ENCODE results near the gene SLC17A5.
"Not testable (repeated sequence)": the region's sequence is repeated elsewhere in the genome, so short reads cannot be mapped to it uniquely, and the experiment has no call there.

SLC17A5 gene

DNA sequence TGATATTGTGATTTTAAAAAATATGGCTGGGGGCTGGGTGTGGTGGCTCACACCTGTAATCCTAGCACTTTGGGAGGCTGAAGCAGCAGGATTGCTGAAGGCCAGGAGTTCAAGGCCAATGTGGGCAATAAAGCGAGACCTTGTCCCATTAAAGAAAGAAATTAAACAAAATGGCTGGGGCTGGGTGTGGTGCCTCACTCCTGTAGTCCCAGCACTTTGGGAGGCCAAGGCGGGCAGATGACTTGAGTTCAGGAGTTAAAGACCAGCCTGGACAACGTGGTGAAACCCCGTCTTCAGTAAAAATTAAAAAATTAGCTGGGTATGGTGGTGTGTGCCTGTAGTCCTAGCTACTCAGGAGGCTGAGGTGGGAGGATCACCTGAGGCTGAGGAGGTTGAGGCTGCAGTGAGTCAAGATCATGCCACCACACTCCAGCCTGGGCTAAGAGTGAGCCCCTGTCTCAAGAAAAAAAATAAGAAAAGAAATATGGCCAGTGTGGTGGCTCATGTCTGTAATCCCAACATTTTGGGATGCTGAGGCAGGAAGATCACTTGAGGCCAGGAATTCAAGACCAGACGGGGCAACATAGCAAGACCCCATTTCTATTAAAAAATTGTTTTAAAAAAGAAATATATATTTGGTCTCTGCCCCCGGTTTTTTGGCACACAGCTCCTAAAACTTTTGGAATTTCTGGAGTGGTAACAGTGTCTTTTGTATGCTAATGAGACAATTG lies 39.8 kb downstream of the SLC17A5 start:
- no peak for DNase-seq

GRCh38 chr6:73612611-73613010 lies 41.2 kb downstream of the SLC17A5 start:
- DNase-seq, result no peak

GRCh38 chr6:73610444-73611275 lies 43.1 kb downstream of the SLC17A5 start:
- no peak for DNase-seq

- no peak for DNase-seq
These were observed 45.0 kb downstream of the SLC17A5 start for GRCh38 chr6:73608761-73609160.

GRCh38 chr6:73606428-73606827 lies 47.4 kb downstream of the SLC17A5 start:
- no peak for DNase-seq

DNA sequence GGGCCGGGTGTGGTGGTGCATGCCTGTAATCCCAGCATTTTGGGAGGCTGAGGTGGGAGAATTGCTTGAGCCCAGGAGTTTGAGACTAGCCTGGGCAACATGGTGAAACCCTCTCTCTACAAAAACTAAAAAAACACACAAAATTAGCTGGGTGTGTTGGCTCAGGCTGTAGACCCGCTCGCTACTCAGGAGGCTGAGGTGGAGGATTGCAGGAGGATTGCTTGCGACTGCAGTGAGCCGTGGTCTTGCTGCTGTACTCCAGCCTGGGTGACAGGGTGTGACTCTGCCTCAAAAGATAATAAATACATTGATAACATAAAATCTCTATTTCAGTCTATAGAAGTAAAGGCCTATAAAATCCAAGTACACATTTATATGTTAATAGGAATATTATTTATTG lies 49.3 kb downstream of the SLC17A5 start:
- DNase-seq, result no peak

GRCh38 chr6:73604020-73604419 lies 49.8 kb downstream of the SLC17A5 start:
- no peak for DNase-seq

- no peak for DNase-seq
These were observed 67.3 kb downstream of the SLC17A5 start for GRCh38 chr6:73586416-73586974.

DNA sequence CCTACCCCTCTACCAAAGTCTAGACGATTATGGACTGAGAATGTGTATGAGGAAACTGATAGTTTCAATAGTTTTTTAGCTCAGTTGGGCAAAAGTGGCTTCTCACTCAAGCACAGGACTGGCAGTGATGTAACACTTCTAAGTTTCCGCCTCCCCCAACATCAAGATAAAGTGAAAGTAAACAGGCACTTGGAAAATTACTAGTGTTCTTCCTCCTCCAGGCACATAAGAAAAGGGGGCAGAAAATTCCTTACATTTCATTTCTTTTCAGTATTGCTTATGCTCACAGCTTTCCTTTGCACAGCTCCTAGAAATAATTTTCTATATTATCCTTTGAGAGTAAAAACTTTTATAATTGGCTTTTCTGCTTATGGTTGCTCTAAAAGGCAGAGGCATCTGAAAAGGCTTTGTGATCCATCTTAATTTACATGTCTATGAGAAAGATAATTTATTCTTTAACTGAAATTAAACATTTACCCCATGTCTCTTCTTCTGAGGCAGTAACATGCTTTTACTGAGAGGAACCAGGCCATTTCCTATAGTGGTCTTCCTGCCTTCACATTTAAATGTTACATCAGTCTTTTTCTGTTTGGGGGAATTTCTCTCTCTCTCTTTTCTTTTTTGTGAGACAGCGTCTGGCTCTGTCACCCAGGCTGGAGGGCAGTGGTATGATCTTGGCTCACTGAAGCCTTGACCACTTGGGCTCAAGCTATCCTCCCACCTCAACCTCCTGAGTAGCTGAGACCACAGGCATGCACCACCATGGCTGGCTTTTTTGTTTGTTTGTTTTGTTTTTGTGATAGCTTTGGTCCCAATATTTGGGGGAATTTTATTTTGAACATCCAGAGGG lies 68.0 kb downstream of the SLC17A5 start:
- DNase-seq, result no peak

DNA sequence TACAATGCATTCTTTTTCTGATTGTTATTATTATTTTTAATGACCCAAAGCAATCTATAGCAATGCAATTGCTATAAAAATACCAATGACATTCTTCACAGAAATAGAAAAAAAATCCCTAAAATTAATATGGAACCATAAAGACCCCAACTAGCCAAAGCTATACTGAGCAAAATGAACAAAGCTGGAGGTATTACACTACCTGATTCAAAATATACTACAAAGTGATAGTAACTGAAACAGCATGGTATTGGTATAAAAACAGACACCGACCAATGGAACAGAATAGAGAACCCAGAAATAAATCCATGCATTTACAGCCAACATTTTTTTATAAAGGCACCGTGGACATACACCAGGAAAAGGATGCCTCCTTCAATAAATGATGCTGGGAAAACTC lies 72.5 kb downstream of the SLC17A5 start:
- DNase-seq, result no peak

DNA sequence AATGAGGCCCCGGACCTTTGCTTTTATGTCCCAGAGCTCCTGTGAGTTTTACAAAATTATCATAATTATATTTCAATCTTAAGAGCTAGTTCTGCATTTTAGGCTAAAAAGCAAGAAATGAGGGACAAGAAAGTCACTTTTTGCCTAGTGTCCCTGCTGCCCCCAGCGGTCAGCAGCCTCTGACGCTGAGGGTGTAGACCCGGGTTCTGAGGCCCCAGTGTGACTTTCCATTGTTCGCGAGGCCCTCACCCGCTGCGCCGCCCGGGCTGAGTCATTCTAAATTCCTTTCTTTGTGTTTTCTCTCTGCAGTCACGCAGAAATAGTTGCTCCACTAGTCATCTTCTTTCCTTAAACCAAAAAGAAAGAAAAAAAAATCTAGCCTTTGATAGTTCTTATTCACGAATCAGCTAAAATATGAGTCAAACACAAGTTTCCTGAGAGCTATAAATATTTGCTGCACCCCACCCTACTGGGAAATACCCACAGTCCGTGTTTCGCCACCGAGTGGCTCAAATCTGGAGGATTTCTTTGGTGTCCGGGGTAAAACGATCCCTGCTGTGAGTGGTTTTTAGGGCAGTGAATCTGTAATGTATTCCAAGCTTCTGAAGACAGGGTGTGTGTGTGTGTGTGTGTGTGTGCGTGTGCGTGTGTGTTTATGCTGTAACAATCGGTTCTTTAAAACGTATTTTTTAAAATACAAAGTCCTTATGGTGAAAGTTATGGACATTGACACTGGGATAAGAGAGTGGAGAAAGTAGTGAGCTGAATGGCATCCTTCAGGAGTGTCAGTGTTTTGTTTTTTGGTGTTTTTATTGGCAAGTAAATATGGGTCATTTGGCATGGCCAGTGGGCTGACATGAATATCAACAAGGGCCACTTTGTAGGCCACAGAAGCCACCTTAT lies 73.3 kb downstream of the SLC17A5 start:
- no peak for DNase-seq

- no peak for DNase-seq
These were observed 73.9 kb downstream of the SLC17A5 start for GRCh38 chr6:73579851-73580246.

GRCh38 chr6:73579389-73579788 lies 74.4 kb downstream of the SLC17A5 start:
- no peak for DNase-seq

DNA sequence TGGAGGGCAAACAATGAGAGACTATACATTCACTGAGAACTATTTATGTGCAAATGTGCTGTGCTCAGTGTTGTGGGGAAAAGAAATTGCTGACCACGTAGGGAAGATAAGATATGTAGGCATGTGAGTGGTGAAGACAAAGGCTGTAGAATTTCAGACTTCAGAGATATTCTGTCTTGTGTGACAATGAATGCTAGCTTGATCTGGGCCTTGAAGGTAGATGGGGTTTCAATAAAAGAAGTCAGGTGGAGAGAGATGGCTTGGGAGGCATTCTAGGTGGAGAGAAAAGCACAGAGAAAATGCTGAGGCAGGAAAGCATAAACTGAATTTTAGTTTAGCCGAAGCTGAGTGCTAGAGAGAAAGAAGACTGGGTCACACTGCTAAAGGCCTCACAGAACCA lies 76.1 kb downstream of the SLC17A5 start:
- no peak for DNase-seq

GRCh38 chr6:73572531-73572930 lies 81.3 kb downstream of the SLC17A5 start:
- not testable (repeated sequence) for DNase-seq

- not testable (repeated sequence) for DNase-seq
These were observed 82.3 kb downstream of the SLC17A5 start for GRCh38 chr6:73571218-73572181.

DNA sequence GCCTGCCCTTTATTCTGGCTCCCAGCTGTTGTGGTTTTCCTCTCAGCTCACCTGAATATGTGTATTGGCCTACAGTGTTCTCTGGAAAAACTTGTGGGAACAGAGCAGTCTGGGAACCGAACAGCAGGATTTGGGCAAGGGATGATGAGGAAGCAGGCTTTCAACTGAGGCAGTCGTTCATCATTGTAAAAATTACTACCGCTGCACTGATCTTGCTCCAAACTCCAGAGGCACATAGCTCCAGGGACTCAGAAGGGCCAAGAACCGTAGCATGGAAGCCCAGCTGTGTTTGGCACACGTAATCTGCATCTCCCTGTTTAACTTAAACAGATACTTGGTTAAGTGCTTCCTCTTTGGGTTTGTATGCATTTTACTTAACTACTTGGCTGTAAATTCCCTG lies 84.7 kb downstream of the SLC17A5 start:
- no peak for DNase-seq

DNA sequence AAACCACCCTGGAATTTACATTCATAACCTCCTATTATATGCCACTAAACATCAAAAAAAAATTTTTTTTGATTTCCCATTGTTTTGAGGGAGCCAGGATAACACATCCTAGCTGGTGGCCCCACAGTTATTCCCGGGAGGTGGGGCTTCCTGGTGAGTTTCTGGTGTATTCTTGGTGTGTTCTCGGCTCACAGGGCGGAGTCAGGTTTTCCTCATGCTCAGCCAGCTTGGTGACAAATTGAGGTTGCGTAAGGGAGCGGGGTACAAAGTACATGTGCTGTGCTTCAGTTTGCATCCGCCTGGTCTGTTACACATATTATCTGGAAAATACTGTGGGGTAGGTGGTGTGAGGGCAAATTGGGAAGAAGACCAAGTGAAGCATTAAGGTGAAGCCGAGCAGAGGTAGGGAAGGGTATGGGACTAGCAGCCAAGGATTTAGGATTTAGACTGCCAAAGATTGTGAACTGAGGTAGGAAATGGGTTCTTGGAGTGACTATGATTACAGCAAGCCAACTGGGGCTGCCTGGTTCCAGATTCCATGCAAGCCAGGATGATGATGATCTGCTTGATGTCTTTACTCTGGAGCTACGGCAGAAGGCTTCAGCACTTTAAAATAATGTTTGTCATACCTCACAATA lies 86.7 kb downstream of the SLC17A5 start:
- no peak for DNase-seq

- DNase-seq, result not testable (repeated sequence)
These were observed 87.3 kb downstream of the SLC17A5 start for GRCh38 chr6:73566486-73566871.
